B cell (primary cell): ENCODE data around the gene EEFSEC.

Source experiments
- CTCF ChIP-seq: fragments of 200-600 bp; IDR thresholded peaks from one replicate; pipeline ENCODE4 v1.8.0; 2022; ENCODE audit warnings: antibody characterized with exemption, mild to moderate bottlenecking
- EZH2 ChIP-seq: IDR thresholded peaks from 2 replicates; pipeline ENCODE4 v1.6.1; 2012; ENCODE audit warnings: borderline replicate concordance, low read depth, mild to moderate bottlenecking, moderate library complexity, low read length; ENCODE audit not compliant: insufficient read depth, poor library complexity, severe bottlenecking

GRCh38 chr3:128355543-128355919 lies 202.2 kb downstream of the EEFSEC start:
- TF ChIP-seq CTCF (no peak), EZH2 (no peak)
